Stimulated activated CD8-positive, alpha-beta memory T cell treated with anti-CD3 and anti-CD28 coated beads, Interleukin-12 subunit alpha, Interleukin-12 subunit beta, amount 100 ng/mL, for 24 hours (primary cell): Measurements from ENCODE around the gene EIF3K.

Experiments
- DNase-seq: peaks from one replicate; pipeline ENCODE4 v3.0.0-alpha.2; 2020; ENCODE audit errors: extremely low read depth

EIF3K gene

DNA sequence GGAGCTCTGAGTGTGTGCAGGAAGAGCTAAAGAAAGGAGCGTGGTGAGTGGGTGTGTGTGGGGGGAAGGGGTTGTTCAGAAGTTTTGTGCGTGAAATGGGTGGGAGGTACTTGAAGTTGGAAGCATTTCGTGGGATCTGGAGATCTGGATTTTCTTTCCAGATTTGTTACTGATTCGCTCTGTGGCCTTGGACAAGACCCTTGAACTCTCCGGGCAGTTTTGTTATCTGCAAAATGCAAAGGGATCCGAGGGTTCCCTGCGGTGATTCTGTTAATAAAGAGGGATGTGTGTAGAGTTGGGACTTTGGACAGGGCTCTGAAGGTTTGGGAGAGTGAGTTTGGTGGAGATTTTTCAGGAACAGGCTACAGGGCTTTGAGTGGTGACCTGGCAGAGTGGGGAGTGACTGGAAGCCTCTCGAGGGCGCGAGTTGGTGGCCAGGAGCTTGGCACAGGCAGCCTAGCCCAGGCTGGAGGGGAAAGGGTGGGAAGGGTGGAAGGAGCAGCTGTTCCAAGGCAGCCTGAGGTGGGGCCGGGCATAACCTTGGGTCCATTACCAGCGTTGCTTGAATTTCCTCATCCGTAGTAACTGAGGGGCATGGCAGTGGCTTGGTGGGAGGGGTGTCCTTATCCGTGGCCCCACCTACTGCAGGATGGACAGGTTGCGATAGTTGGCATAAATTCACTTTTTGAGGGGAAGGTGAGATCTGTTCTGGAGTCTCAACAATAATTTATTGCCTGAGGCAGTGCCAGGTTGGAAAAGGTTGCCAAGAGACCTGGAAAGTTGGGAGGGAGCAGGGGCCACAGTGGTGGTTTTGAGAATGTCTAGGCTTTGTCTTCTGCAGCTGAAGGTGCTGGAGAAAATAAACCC lies 30.6 kb downstream of the EIF3K start:
- no peak for DNase-seq

DNA sequence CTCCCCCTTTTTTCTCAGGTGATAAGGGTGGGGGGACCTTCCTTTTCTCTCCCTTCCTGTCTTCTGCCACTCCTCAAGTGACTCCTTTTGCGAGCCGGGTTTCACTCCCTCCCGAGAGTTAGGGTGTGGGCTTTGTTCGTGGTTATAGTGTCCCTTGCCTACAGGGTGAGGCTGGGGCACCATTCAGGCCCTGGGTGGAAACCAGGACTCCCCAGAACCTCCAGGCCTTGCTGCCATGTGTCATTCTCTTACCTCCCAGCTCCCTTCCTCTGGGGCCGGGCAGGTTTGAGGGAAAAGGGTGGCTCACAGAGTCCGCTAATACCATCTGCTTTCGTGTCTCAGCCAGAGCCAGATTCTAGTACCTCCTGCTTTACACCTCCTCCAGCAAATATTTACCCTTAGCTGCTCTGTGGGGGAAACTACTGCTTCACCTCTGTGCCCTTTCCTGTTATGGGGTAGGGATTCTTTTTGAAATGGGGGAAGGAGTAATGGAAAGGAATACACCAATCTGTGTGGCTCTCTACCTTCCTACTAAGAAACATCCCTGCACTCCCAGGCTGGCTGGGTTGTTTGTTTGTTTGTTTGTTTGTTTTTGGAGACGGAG lies 31.3 kb downstream of the EIF3K start:
- no peak for DNase-seq

DNA sequence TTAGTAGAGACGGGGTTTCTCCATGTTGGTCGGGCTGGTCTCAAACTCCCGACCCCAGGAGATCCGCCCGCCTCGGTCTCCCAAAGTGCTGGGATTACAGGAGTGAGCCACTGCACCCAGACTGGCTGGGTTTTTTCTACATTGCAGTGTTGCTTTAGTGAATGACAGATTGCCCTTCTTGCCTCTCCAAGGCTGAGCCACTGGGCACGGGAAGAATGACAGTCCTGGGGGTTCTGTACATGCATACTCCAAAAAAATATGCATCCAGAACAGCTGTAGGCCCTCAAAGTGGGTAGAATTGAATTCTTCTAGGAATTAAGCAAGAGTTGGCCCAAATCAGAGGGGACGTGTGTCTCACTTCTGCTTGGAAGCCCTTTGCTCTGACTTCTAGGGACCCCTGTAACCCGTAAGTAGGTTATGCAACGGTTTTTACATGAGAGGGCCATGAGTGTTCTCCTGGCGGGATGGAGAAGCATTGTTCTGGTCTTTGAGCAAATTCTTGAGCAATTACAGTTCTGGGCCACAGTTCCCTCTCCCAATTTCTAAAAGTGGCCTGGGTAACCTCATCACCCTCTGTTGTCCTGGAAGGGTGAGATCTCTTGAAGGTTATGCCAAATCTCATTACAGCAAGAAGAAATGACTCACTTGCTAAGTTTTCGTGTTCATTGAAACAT lies 32.1 kb downstream of the EIF3K start:
- DNase-seq: no peak

DNA sequence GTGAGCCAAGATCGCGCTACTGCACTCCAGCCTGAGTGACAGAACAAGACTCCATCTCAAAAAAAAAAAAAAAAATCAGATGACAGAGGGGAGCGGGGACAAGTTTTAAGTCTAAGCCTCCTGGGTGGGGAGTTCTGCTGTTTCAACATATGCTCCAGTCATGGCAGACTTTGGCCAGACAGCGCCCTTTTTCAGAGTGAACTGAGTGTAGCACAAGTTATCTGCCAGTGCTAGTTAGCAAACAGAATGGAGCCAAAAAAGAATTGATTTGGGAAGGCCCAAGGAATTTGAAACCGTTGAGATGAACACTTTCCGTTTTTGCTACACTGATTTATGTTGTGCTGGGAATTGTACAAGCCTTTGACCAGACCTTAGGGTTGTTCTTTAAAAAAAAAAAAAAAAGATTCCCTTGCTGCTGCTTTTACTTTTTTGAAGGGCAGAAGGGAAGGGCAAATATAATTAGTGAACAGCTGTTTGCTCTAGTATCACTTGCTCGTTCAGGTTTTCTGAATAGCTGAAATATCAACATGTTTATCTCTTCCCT lies 34.1 kb downstream of the EIF3K start:
- no peak for DNase-seq

DNA sequence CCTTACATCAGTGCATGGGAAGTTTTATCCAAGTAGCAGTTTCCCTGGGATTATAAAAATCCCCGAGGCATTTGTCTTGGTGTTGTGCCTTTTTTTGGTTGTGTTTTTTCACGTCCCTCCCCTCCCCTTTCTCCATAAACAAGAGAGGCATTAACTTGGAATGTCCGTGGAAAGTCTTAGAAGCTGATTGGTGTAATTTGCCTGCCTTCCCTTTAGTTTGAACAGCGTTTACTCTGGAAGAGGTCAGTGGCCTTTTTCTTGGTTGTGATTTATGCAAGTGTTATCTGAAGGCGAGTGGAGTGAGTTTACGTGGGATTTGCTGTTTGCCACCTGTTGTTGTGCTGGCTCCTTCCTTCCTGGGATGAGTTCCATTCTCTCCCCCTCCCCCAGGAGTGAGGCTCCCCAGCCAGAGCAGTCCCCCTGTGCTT lies 35.7 kb downstream of the EIF3K start:
- DNase-seq: no peak

DNA sequence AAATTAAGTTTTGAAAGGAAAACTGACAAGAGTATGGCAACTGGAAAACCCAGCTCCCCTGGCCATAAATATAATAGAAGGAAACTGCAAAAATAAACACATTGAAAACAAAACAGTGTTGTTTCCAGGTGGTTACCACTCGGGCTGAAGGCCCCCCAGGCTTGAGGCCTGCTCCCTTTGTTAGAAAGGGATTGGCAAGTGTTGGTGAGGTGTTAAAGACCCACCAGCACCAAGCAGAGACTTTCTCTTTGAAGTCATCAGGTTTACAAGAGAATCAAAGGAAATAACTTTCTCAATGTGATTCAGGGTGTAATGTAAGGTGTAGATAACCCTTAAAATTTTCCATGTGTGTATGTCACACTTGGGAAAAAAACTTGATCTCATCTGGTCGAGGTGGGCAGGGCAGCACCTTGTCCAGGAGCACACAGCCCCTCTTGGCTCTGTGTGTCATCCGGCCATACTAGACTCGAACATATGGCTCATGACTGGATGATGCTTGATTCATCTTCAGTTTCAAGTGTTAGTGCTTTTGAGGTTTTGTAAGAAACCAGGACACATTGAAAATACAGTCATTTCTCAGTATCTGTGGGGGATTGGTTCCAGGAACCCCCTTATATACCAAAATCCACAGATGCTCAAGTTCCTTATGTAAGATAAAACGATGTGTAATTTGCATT lies 36.3 kb downstream of the EIF3K start:
- DNase-seq: no peak

DNA sequence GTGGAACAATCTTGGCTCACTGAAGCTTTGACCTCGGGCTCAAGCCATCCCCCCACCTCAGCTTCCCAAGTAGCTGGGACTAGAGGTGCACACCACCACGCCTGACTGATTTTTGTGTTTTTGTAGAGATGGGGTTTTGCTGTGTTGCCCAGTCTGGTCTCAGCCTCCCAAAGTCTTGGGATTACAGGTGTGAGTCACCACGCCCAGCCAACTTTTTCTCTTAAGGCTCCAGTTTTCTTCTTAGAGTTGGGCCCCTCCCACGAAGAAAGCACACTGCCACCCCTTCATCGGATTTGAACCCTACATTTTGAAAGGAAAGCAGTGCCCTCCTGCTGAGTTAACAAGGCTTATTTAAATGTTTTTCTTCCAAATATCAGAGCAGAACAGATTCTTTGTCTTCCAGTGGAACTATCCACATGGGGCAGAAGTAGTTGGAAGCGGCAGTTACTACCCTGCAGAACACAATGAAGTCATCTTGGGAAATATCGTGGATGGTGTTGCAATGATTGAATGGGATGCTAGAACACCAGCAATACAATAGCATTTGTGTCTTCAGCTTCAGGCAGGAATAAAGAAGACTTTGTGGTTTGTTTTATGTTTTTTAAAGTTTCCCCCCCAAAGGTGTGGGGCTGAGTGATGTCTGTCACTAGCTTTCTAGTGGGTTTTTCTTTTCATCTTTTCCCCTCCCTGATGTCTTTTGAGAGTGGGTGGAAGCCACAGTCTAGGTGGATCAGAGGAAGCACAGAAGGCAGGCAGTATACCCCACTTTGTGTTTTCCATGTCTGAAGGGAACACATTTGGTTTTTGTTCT lies 37.4 kb downstream of the EIF3K start:
- DNase-seq: no peak

DNA sequence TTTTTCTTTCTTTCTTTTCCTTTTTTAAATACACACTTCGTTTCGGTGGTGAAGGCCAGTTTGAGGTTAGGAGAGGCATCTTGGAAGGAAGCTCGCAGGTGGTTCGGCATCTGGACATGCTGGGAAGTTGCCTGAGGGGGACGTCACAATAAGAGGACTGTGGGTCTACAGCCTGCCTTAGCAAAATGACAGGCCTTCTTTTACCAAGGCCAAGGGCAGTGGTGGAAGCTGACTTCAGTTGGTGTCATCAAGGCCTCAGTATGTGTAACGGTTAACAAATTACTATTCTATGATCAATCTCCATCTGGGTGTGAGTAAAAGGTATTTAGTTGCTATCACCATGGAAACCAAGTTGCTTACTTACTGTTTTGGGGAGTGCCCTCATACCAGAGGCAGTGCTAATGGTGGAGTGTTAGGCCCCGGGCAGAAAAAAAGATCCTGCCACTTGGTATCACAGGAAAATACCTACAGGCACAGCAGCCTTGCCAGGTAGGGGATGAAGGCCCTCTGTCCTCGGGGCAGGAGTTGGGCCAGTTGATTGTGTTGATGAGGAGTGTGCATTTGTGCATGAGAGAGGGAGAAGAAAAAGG lies 38.7 kb downstream of the EIF3K start:
- DNase-seq: no peak

DNA sequence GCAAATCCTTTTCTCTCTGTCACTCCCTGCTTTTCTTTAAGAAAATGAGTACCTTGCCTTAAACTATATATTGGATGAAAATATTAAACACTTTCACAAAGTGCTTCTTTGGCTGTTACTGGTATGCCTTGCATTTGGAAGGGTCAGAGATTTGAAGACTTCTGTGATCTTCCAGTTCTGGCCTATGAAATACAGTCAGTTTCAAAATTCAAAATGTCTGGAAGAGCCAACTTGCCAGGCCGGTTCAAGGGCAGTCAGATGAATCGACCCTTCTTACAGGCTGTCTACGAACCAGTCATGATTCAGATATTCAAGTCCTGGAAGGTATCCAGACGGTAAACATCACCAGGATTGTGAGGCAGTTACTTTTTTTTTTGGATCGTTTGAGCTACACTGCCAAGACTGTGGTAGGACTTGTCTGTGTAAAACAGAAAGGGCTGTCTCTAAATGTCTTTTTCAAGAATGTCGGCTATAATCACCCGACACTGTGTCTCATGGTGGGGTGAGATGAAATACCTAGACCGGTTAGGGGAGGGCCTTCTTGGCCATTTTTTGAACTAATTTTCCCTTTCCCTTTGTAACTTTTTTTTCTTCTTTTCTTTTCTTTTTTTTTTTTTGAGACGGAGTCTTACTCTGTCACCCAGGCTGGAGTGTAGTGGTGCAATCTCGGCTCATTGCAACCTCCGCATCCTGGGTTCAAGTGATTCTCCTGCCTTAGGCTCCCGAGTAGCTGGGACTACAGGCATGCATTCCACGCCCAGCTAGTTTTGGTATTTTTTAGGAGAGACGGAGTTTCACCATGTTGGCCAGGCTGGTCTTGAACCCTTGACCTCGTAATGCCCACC lies 39.7 kb downstream of the EIF3K start:
- DNase-seq: no peak

DNA sequence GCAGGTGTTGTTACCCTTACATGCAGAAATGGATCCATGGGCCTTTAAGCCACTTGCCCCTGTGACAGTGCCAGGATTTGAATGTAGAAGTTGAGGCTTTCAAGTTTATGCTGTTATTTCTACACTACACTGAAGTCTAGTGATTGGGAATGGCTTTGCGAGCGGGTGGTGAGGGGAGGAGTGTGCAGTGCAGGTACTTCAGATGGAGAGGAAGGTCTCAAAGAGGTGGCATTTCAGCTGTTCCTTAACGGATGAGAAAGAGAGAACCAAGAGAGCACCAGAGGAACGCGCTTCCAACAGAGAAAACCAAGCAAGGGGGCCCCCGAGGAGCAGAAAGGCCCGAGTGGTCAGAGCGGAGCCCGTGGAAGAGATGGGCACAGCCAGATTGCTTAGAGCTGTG lies 41.7 kb downstream of the EIF3K start:
- DNase-seq: no peak

DNA sequence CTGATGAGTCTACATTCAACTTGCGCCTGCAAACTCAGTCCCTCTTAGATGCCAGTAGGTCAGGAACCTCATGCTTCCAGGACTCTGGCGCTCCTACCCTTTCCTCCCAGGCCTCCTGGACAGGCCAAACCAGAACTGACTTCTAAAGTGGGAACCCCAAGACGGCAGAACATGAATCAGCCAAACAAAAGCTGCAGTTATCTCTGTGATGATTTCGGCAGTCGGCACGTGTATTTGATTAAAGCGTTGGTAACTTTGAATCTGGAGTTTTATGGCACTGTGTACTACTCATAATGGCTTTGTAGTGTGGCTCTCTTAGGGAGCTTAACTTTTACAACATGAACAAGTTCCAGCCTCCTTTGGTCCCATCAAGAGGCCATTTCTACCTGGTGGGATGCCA lies 42.1 kb downstream of the EIF3K start:
- DNase-seq: no peak

DNA sequence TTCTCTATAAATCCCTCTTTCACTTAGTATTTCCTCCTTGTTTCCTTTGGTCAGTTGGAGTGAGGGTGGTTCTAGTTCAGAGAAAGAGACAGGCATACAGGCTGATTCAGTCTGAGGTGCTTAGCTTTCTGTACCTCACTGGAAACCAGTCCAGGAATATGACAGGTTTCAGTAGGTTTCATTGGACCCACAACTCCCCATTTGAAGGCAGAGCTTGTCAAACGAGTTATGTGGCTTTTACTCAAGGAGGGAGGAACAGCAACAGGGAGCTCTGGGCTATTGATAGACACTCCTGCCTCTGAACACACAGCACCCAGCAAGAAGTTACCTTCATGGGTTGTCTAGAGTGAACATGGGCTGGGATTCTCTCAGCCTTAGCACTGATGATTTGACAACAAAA lies 43.0 kb downstream of the EIF3K start:
- no peak for DNase-seq

DNA sequence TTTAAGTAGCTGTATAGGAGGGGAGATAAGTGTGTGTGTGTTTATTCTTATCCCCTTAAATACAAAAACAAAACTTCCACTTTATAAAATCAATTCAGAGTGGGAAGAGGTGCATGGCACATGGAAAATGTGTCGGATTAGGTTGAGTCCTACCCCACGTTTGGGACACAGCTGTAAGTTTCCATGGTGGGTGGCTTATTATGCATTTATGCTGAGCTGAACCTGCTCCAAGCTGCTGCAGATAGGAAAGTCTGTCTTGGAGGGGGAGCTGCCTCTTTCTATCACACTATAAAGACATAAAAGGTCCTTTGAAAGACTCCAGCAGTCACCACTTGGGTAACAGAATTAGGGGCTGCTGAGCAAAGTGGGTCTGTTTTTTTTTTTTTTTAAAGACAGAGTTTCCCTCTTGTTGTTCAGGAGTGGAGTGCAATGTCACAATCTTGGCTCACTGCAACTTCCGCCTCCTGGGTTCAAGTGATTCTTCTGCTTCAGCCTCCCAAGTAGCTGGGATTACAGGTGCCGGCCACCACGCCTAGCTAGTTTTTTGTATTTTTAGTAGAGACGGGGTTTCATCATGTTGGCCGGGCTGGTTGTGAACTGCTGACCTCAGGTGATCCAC lies 43.7 kb downstream of the EIF3K start:
- no peak for DNase-seq

DNA sequence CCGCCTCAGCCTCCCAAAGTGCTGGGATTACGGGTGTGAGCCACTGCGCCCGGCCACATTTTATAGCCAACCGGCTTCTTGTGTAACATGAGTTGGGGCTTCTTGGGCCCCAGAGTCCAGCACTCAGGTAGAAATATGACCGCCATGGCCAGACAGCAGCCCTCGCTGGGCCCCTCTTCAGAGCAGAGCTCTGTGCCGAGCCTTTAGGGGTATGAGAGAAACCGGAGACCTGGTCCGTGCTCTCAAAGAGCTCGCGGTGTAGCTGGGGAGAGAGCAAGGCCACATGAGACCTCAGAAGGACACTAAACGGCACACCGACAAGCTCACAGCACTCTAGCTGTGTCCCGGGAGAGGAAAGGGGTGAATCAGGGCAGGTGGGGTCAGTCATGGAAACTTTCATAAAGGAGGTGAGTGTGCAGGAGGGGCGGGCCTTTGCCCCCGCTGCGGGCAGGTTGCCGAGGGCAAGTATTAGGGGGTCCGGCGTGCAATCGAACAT lies 44.2 kb downstream of the EIF3K start:
- DNase-seq: no peak

DNA sequence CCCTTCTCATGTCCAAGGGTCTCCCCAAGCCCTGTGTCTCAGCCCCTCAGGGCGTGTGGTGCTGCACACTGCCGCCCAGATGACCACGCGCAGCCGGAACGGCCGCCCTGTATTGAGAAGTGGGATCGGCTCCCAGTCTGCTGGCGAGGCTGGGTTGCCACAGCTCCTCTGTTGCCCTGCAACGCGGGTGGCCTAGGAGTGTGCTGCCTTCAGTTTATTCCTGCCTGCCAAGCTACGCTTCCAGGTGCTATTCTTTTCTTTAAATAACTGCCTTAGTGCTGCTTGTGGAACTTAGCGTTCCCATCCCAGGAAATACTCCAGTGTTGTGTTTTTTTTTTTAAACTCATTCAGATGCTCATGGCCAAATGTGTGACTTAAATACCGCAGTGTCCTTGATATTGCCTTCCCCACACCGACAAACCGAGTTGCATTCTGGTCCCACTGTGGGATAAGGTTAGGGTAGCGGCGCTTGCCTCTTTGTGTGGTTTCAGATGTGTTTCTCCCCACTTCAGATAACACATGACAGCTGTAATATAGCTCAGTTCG lies 45.0 kb downstream of the EIF3K start:
- no peak for DNase-seq

DNA sequence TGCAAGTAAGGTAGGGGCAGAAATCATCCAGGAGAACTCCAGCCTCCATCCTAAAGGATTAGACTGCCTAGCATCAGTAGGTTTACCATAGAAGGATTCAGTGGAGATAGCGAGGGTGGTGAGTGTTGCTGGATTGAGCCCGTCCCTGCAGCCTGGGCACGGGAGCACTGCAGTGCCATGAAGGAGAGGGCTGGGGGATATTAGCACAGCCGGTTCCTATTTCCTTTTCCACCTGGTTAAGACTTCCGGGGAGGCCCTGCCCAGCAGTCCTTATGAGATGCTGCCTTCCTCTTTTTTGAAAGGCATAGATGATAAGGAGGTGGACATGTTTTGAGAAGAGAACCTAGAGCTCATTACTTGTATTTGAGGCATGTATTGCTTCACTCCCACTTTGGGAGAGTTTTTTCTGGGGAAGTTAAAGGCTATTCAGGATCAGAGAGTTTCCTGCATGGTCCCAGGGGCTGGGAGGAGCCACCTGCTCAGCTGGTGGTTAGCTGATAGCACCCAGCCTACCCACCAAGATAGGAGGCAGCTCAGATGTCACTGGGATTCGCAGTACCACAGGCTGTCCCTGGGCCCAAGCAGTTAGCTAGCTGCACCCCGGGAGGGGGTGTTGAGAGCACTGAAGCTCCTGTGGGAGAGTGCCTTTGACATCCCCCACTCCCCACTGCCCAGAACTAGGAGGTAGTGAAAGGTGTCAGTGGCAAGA lies 45.7 kb downstream of the EIF3K start:
- no peak for DNase-seq

DNA sequence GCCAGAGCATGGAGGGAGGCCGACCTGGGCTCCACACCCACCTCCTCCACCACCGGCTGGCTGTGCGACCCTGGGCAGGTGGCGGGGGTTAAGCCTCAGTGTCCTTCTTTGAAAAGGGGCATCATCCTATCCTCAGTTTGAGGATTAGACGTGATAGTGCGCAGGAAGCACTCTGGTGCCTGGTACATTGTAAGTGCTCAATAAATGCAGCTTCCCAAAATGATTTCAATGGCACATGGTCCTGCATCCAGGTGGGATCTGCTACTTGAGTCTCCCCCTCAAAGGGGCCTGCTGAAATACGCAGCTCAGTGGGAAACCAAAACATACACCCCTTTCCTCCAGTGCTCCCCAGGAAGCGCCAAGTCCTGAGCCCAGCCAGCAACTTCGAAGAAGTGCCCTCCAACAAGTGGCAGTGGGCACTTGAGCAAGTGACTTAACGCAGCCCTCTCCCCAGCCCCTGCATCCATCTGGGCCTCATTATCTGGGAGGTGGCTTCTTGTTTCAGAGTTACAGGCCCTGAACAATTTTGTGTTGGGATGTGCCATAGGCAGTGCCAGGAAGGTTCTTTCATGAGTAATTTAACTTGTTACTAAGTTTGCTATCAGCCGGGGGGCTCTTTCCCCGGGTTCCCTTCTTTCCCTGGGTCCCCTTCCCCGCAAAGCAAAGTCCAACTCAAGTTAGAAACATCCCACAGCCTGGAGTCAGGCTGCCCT lies 46.4 kb downstream of the EIF3K start:
- DNase-seq: no peak
